Suprapubic skin (tissue), 4 donors: ENCODE results near the gene ZNF786. TPM values are rescaled to one million over a fixed set of nuclear protein-coding genes. Genes with fewer than 3 reads are reported as not detected.
"Not testable (repeated sequence)": the region's sequence is repeated elsewhere in the genome, so short reads cannot be mapped to it uniquely, and the experiment has no call there.

Experiments
- DNase-seq, 2 donors: peaks; one replicate each; pipeline ENCODE4 v3.0.0-alpha.2; 2019; ENCODE audit warnings: low spot score in 2 of 2
- H3K27ac ChIP-seq: fragments of 200-600 bp; sonication (generic); one replicate; pipeline ENCODE4 v1.5.1; 2019
- H3K27me3 ChIP-seq: fragments of 200-600 bp; sonication (generic); one replicate; pipeline ENCODE4 v1.5.1; 2019
- H3K36me3 ChIP-seq: fragments of 200-600 bp; sonication (generic); one replicate; pipeline ENCODE4 v1.5.1; 2019
- H3K4me1 ChIP-seq: fragments of 200-600 bp; sonication (generic); one replicate; pipeline ENCODE4 v1.5.1; 2019
- H3K4me3 ChIP-seq: fragments of 200-600 bp; sonication (generic); one replicate; pipeline ENCODE4 v1.5.1; 2019; ENCODE audit warnings: mild to moderate bottlenecking
- H3K9me3 ChIP-seq: fragments of 200-600 bp; sonication (generic); one replicate; pipeline ENCODE4 v1.5.1; 2019
- CTCF ChIP-seq, 2 donors: fragments of 200-600 bp in 1 of 2; fragments of 450-650 bp in 1 of 2; sonication (generic) in 1 of 2; IDR thresholded peaks; one replicate each; pipeline ENCODE4 v1.5.1; 2016 to 2019; ENCODE audit warnings: antibody characterized with exemption in 2 of 2, mild to moderate bottlenecking in 1 of 2, moderate library complexity in 1 of 2
- EP300 ChIP-seq: sonication (generic); formaldehyde crosslinking; IDR thresholded peaks from one replicate; pipeline ENCODE4 v1.6.1; 2017; ENCODE audit warnings: antibody characterized with exemption
- POLR2A ChIP-seq, 2 donors: fragments of 450-650 bp; IDR thresholded peaks; one replicate each; pipeline ENCODE4 v1.6.1; 2017; ENCODE audit warnings: antibody characterized with exemption in 2 of 2, mild to moderate bottlenecking in 2 of 2, moderate library complexity in 2 of 2
- POLR2AphosphoS5 ChIP-seq, 3 donors: sonication (generic); formaldehyde crosslinking; IDR thresholded peaks; one replicate each; pipeline ENCODE4 v1.6.1; 2017; ENCODE audit warnings: antibody characterized with exemption in 3 of 3
- WGBS: methylation state at CpG from one replicate; pipeline ENCODE4 v1.1.5; 2018; 5-methylcytosine and 5-hydroxymethylcytosine counted together
- total RNA-seq, 4 donors: library from RNA; depleted of rRNA; stranded (reverse); fragments of >200 nt; gene quantifications; one replicate each; pipeline ENCODE4 v1.1.0, GENCODE V29; 2016

Gene ZNF786
- total RNA-seq, 4 donors from 2014 or later: 6.8 to 11.8 (median 10.3) TPM

- Histone ChIP-seq H3K9me3 (no peaks in the 10 kb centered on the region), H3K27ac (no peak overlapping the region), H3K4me1 (no peaks in the 10 kb centered on the region), H3K36me3 (peaks cover 8% of the 10 kb centered on the region), H3K27me3 (no peaks in the 10 kb centered on the region), H3K4me3 (no peak overlapping the region)
- 92% methylated on average over 6 of the region's 6 CpGs for WGBS
- TF ChIP-seq CTCF (IDR thresholded peaks at IDR 0.05) (no peak), POLR2AphosphoS5 (IDR thresholded peaks at IDR 0.05) (no peak), POLR2A (IDR thresholded peaks at IDR 0.05) (no peak), EP300 (no peak)
- DNase-seq: no peak
Observed at GRCh38 chr7:149099058-149099457, 8.5 kb upstream of the ZNF786 start.

GRCh38 chr7:149097088-149097487, 6.6 kb upstream of the ZNF786 start:
- H3K27me3 ChIP-seq: no peaks in the 10 kb centered on the region
- DNase-seq: no peak
- TF ChIP-seq EP300 (no peak), POLR2A (IDR thresholded peaks at IDR 0.05) (no peak), POLR2AphosphoS5 (IDR thresholded peaks at IDR 0.05) (no peak), CTCF (IDR thresholded peaks at IDR 0.05) (no peak)
- WGBS: 77% methylated on average over 4 of the region's 4 CpGs
- H3K27ac ChIP-seq: no peak overlapping the region
- no peaks in the 10 kb centered on the region for H3K4me1 ChIP-seq
- H3K9me3 ChIP-seq: no peaks in the 10 kb centered on the region
- no peak overlapping the region for H3K4me3 ChIP-seq
- no peaks in the 10 kb centered on the region for H3K36me3 ChIP-seq

- 66% methylated on average over 4 of the region's 4 CpGs for WGBS
- H3K4me3 ChIP-seq: no peak overlapping the region
- TF ChIP-seq EP300 (no peak), CTCF (IDR thresholded peaks at IDR 0.05) (no peak), POLR2A (IDR thresholded peaks at IDR 0.05) (no peak), POLR2AphosphoS5 (IDR thresholded peaks at IDR 0.05) (no peak)
Observed at GRCh38 chr7:149093228-149093627, 2.7 kb upstream of the ZNF786 start.

GRCh38 chr7:149092244-149092643, 1.7 kb upstream of the ZNF786 start:
- peak in 1 of 2 donors; percentile 6 for DNase-seq
- not testable (repeated sequence) for H3K27me3 ChIP-seq, H3K36me3 ChIP-seq, H3K9me3 ChIP-seq, H3K4me3 ChIP-seq, H3K27ac ChIP-seq
- WGBS: 89% methylated on average over 20 of the region's 20 CpGs
- peaks cover 15% of the 10 kb centered on the region for H3K4me1 ChIP-seq

More at GRCh38 chr7:149093228-149093627, 2.7 kb upstream of the ZNF786 start:
- H3K27me3 ChIP-seq: no peaks in the 10 kb centered on the region
- H3K27ac ChIP-seq: no peak overlapping the region
- no peaks in the 10 kb centered on the region for H3K9me3 ChIP-seq
- peaks cover 15% of the 10 kb centered on the region for H3K4me1 ChIP-seq
- no peak for DNase-seq
- no peaks in the 10 kb centered on the region for H3K36me3 ChIP-seq

GRCh38 chr7:149087376-149087775, 3.1 kb downstream of the ZNF786 start:
- peak in 1 of 2 donors; percentile 16 for DNase-seq
- no peak overlapping the region for H3K4me3 ChIP-seq
- 92% methylated on average over 6 of the region's 6 CpGs for WGBS
- H3K9me3 ChIP-seq: no peaks in the 10 kb centered on the region
- H3K27ac ChIP-seq: no peak overlapping the region
- H3K27me3 ChIP-seq: no peaks in the 10 kb centered on the region
- peaks cover 15% of the 10 kb centered on the region for H3K4me1 ChIP-seq
- TF ChIP-seq POLR2AphosphoS5 (IDR thresholded peaks at IDR 0.05) (no peak), POLR2A (IDR thresholded peaks at IDR 0.05) (no peak), EP300 (no peak), CTCF (IDR thresholded peaks at IDR 0.05) (no peak)
- no peaks in the 10 kb centered on the region for H3K36me3 ChIP-seq

- Histone ChIP-seq H3K9me3 (no peaks in the 10 kb centered on the region), H3K36me3 (no peaks in the 10 kb centered on the region), H3K4me1 (peaks cover 10% of the 10 kb centered on the region), H3K27me3 (no peaks in the 10 kb centered on the region), H3K27ac (no peak overlapping the region), H3K4me3 (no peak overlapping the region)
- TF ChIP-seq CTCF (IDR thresholded peaks at IDR 0.05) (no peak), EP300 (no peak), POLR2AphosphoS5 (IDR thresholded peaks at IDR 0.05) (no peak), POLR2A (IDR thresholded peaks at IDR 0.05) (no peak)
- WGBS: 82% methylated on average over 1 of the region's 1 CpG
- DNase-seq: no peak
Observed at GRCh38 chr7:149085866-149086265, 4.7 kb downstream of the ZNF786 start.
